Occipital lobe (tissue), 2 donors: Measurements from ENCODE around the gene BARD1. TPM values are rescaled to one million over a fixed set of nuclear protein-coding genes. Genes with fewer than 3 reads are reported as not detected.
"Not testable (repeated sequence)": the region's sequence is repeated elsewhere in the genome, so short reads cannot be mapped to it uniquely, and the experiment has no call there.

ENCODE experiments used
- DNase-seq: peaks from one replicate; lab custom pipeline; 2025; lab: John Stamatoyannopoulos, UW
- total RNA-seq: library from RNA; depleted of rRNA; stranded (reverse); fragments of >200 nt; gene quantifications from one replicate; pipeline ENCODE4 v1.2.3, GENCODE V29; 2014

The BARD1 gene
- 87.8 TPM for total RNA-seq

DNA sequence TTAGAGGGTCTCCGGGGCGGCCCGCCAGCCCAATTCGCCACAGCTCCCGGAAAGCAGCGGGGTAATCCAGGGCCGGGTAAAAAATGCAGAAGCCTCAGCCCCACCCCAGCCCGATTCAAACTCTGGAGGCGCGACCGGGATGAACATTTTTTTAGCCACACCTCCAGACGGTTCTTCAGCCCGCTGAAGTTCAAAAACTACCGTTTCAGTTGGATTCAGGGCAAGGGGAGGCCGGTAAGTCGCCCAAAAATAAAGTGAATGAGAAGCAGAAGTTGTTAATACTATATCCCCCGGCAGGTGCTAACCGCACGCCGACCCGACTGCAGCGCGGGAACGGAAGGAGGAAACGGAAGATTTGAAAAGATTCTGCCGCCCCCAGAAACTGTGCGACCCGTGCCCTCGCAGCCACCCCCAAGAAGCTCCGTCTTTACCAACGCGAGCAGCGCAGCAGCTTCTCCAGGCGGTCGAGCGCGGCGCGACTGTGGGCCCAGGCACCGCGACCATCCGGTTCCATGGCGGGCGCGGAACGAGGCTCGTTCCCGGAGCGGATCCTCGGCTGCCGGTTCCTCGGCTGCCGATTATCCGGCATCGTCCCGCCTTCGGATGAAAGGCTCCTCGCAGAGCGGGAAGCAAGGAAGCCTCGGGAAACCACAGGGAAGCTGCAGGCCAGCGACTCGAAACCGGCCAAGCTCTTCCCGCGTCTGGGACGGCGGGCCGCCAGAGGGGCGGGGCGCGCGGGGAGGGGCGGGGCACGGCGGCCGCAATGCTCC, at the start of gene BARD1:
Gene BARD1 (minus strand): TSS at position 703 of the 770 bp plus-strand sequence. CDS start 114 bp downstream, at position 589.
- peak; percentile 51 for DNase-seq

DNA sequence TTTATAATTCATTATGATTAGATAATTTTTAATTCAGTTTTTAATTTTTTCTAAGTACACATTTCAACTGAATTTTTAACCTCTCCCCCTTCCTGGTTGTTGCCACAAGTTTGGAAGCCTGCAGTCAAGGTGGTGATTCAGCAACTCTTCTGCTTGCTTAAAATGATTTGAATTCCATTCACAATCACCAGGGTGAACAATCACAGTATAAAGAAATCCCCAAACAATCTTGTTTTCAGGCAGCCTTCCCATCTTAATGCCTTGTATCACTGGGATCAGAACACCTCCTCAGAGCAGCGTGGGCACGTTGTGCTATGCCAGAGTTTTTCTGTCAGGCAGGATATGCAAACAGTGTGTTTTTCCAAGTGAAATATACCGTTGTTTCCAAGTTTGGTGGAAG, 46.7 kb upstream of the BARD1 start:
- no peak for DNase-seq

DNA sequence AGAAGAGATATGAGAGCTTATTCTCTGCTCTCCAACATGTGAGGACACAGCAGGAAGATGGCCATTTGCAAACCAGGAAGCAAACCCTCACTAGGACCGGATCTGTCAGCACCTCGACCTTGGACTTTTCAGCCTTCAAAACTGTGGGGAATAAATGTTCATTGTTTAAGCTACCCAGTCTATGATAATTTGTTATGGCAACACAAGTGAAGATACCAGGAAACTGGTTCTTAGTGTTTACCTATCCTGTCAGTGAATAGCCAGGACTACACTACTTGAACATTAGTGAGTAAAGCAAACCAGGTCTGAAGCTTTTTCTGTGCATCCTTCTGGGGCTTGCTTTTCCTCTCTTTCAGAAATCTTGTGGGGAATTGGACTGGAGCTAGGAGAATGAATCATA, 44.4 kb upstream of the BARD1 start:
- DNase-seq, result no peak

DNA sequence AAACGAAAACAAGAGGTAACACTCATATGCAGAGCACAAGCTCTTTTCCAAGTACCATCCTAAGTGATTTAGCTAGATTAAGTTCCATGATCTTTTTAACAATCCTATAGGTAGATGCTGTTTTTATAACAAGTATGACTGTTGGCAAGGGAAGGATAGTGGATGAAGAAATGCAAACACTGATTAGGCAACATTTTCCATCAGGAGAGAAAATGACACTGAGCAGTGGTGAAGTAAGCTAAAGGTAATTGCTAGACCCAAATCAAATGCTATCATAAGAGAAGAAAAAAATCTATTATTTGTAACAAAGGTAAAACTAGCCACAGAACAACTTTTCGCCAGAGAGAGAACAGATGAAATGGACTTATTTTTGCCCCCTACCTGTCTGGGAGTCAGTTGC, 34.3 kb upstream of the BARD1 start:
- DNase-seq, result no peak

DNA sequence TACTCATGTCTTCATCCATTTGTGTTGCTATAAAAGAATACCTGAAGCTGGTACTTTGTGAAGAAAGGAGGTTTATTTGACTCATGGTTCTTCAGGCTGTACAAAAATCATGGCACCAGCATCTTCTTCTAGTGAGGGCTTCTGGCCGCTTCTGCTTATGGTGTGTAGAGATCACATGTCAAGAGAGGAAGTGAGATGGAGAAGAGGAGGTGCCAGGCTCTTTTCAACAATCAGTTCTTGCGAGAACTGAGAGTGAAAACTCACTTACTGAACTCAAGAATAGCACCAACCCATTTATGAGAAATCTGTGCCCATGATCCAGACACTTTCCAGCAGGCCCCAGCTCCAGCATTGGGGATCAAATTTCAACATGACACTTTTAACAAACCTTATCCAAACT, 30.0 kb upstream of the BARD1 start:
- DNase-seq, result no peak

DNA sequence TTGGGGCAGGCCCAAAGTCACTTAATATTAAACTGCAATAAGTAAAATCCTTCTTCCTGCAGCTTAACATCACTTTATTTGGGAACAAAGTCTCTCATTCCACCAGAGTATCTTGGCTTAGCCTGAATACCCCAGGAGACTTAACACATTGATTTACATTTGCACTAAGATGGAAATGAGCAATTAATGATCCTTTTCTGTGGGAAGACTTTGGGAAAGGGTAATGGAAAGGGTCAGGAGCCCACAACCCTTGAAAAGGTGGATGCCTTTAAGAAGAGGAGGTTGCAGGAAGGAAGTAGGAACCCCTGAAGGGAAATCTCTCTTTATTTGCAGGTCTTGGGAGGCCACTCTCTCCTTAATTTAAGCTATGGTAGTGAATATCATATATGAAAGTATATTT, 28.0 kb upstream of the BARD1 start:
- no peak for DNase-seq

DNA sequence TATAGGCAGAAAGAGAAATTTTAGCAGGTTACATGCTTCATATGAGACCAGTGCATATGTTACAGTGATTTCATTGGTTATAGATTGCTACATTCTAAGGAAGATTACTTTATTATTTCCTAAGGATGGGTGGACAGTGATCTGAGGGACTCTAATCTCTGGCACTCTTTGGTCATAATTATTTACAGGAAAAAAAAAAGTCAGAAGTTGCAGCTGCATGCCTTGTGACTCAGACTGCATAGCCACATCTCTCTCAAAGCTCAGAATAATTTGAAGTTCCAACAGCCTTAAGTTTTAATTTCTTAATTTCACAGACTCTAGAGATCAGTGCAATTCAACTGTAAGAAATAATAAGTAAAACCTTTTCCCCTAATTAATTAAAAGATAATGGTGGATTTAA, 27.1 kb upstream of the BARD1 start:
- no peak for DNase-seq

DNA sequence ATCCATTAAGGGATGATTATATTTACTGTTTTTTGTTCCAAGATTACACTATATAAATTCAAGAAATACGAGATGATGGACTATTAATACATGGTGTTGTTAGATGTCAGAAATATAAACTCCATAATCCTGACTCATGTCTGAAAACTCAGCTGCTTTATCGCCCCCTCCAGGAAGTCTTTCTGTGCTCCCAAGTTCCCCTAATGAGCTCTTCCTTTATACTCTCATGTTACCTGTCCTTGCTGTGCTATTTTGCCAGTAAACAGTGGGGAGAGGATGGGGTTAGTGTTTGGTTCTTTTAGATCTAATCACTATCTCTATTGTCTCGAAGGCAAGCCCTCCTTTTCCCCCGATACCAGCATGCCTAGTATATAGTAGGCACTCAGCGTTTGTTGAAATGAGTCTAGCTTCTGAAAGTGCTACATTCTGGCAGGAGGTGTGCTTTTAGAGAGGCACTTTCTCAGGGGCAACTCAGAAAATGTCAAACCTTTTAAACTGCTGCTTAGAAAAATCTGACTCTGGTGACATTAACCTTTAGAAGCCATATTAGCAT, 21.4 kb upstream of the BARD1 start:
- no peak for DNase-seq

DNA sequence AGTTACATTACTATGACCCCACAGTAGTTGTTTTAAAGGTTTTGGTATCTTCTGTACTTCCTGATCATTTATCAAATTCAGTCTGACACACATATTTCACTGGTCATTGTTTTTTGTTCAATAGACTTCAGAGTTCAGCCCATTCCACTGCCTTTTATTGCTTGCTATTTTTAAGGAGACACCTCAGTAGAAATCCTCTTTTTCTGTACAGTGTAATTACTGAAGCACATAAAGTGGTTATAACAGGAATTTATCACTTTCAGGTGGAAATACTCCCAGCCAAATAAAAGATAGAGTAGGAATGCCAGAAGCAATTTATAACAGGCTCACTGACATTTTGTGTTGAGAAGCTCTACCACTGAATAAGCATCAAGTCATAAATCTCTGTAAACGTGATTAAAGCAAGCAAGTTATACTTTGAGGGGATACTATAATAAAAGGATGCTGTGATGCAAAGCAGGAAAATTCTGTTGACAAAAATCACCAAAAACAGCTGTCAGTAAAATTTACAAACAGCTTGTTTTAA, 6.6 kb upstream of the BARD1 start:
- DNase-seq, result no peak

DNA sequence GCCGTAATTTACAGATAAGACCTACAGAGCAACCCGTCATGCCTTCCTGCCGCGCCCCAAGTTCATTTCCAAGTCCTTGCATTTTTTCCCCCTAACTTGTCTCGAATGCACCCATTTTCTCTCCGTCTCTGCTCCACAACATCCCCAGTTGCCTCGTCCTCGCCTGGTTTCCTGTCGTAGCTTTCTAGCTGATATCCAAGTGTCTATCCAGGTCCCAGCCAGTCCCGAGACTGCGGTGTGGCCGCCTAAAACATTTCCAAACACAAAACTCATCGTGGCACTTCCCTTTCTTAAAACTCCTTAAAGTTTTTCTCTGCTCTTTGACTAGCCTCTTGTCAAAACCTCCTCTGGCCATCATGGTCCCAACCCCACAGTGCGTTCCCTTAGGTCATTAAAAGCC, 1.2 kb upstream of the BARD1 start:
- DNase-seq, result no peak

DNA sequence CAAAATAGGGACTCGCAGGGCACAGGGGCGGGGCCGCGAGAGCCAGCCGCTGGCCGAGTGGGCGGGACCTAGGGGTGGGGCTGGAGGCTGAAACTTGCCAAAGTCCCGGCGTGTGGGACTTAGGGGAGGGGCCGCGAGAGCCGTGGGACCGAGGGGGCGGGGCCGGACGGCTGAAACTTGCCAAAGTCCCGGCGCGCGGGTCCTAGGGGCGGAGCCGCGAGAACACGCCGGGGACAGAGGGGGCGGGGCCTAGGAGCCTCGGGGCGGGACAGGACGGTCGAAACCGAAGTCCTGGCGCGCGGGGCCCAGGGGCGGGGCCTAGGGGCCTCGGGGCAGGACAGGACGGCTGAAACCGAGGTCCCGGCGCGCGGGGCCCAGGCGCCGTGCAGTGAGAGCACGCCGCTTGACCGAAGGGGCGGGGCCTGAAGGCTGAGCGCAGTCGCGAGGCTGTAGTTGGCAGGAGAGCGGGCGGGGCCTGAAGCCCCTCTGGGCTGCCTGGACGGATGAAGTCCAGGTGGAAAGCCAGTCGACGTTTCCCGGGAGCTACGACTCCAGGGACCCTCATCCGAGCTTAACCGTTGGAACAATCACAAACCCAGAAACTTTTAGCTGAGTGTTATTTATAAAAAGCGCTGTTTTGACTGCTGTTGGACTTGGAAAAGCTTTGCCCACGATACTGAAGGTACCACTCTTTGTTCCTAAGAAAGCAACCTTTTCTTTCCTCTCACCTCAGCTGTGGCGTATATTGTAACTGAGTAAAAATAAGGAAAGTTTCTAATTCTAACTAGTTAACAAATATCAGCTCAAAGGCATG, 475 bp upstream of the BARD1 start:
- peak; percentile 92 for DNase-seq

DNA sequence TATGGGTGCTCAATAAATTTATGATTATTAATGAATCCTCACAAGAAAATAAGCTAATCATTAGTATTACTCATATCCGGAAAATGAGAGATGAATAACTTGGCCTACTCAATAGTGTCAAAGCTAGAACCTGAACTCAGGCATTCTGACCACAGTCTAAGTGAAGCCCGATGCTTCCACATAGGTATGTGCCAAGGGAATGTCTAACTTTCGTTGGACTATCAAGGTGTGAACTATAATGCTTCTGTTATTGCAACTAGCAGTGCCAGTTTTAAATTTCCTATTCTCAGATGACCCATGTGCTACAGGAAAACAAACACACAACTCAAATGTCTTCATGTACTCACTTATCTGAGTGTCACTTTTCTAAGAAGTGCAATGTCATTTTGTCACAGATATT, 1.8 kb downstream of the BARD1 start:
- no peak for DNase-seq

DNA sequence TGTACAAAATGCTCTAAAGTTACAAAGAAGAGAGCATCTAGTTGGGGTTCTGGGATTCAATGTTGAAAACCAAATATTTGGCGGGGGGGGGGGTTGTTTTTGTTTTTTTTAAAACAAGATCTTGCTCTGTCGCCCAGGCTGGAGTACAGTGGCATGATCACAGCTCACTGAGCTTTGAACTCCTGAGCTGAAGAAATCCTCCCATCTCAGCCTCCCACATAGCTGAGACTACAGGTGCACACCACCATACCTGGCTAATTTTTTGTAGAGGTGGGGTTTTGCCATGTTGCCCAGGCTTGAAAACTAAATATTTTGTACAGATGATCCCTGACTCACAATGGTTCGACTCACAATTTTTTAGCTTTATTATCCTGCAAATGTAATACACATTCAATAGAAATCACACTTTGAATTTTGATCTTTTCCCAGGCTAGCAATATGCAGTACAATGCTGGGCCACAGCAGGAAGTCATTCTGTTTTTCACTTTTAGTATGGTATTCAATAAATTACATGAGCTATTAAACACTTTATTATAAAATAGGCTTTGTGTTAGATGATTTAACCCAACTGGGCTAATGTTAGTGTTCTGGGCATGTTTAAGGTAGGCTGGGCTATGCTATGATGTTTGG, 7.6 kb downstream of the BARD1 start:
- DNase-seq, result no peak

DNA sequence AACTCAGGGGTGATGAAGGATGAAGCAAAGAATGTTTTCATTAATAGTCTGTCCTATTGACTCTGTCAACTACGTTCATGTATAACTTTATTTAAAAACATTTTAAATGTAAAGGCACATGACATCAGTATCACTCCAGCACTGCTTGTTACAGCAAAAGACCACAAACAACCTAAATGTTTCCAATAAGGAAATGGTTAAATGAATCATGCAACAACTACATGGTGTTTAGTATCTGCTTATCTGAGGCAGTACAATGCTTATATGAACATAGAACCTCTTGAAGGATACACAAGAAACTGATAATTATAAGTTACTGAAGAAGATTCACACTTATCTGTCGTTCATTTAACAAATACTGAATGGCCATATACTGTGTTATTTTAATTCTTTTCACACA, 8.4 kb downstream of the BARD1 start:
- DNase-seq, result no peak

DNA sequence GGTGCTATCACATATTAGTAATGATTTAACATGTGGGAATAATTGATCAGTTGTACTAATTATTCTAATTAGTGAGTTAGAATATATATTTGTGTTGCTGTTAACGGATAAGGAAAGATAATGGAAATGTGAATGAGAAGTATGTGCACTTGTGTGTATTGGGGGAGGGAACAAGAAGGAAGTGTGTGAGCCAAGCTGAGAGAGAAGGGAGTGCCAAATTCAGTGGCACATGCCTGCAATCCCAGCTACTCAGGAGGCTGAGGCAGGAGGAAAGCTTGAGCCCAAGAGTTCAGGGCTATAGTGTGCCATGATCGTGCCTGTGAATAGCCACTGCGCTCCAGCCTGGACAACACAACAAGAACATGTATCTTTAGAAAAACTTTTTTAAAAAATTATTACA, 9.3 kb downstream of the BARD1 start:
- no peak for DNase-seq

DNA sequence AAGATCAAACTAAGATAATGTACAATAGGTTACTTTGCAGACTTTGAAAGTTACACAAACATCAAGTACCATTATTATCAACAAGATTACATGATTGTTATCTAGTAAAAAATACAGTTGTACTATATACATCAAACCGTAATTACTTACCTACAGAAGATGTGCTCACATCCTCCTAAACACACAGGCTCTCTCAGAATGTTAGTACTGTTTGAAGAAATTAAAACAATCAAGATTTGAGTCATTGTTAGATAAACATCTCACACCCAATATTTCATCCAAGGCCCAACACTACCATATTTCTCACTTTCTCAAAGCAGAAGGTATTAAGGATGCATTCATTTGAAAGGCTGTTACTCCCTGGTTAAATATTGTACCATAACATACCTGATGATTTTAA, 12.6 kb downstream of the BARD1 start:
- DNase-seq, result no peak

DNA sequence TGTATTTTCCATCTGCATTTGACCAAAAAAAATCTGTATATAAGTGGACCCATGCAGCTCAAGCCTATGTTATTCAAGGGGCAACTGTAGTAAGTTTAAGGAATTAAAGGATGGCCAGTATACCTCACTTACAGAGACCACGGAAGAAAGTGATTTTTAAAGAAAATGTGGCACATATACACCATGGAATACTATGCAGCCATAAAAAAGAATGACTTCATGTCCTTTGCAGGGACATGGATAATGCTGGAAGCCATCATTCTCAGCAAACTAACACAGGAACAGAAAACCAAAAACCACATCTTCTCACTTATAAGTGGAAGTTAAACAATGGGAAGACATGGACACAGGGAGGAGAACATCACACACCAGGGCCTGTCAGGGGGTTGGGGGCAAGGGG, 26.3 kb downstream of the BARD1 start:
- not testable (repeated sequence) for DNase-seq

DNA sequence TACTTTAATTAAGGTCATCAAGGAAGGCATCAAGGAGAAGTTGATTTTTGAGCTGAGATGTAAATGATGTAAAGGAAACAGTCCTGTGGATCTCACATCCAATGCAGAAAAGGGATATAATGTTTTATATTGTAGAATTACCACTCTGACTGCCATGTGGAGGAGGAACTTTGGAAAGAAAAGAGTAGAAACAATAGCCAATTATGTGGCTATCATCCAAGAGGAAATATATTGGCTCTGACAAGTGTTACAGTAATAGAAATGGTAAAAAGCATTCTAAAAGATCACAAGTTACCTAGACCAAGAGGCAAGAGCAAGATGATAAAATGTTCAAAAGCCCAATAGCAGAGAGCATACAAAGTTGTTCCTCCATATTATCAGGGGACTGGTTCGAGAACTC, 26.8 kb downstream of the BARD1 start:
- no peak for DNase-seq

DNA sequence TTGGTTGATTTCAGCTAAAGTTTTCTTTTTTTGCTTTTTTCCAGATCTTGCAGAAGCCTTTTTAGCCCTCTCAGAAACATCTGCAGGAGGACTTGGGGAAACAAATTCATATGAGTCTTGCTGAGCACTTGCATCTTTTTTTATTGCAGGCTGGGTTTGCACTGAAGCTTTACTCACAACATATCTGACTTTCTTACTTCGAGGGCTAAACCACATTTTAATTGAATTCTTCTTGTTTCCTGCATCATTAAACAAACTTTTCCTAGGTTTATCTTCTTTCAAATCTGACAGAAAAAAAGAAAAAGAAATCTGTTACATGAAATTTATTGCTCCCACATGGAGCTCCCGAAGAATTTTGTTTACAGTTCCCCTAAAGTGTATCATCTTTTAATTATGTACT, 28.3 kb downstream of the BARD1 start:
- no peak for DNase-seq

DNA sequence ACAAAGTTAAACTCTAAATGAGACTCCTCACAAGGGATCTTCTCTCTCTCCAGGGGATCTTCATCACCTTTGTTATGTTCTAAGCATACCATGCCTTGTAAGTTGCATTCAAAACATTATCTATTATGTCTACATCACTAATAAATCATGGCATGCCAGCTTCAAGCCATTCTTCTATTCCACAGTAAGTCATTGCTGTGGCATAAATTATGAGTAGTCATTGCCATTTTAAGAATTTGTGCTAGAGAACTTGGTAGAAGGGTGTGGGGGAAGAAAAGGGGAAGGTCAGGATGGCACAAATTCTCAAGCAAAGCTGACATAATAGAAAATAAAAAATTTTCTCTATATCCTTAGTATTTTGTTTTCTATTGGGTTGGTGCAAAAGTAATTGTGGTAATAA, 33.5 kb downstream of the BARD1 start:
- no peak for DNase-seq

DNA sequence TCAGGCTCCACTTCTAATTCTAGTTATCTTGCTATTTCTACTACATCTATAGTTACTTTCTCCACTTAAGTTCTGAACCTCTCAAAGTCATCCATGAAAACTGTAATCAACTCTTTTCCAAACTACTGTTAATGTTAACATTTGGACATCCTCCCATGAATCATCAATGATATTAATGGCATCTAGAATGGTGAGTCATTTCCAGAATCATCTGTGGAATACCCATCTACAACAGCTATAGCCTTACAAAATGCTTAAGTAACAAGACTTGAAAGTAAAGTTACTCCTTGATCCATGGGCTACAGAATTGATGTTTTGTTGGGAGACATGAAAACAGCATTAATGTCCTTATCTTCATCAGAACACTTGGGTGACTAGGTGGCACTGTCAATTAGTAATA, 35.4 kb downstream of the BARD1 start:
- DNase-seq, result no peak

DNA sequence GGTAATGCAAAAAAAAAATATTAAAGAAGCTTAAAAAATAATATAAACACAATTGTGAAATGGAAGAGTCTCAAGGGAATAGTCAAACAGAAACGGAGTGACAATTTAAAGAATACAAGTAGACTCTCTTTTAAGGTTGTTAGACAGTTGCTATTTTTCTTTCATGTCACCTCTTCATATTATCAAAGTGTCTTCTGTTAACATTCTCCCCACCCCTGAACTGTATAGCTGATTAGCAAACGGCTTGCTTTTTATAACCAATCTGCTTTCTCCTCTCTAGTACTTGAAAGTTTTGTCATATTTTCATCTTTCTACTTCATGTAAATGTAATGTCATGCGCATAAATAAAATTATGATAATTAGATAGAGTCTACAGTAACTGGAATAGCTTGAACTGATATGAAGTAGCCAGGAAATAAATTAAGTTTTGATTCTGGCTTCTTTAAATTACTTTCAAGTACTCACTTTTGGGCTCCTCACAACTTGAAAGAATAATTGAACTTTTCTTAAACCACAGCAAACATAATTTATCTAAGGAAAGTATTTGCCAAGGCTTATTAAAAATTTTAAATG, 37.0 kb downstream of the BARD1 start:
- DNase-seq, result no peak
